ENCODE data around the gene TOR1A. TPM values are rescaled to one million over a fixed set of nuclear protein-coding genes. Genes with fewer than 3 reads are reported as not detected.

The TOR1A gene
- total RNA-seq, 1 donor from 2014 or later = 33.1 TPM

GRCh38 chr9:129768486-129768885 is 55.5 kb downstream of the TOR1A start:
- H3K9me3 Mint-ChIP-seq (ENCODE audit: low read depth) = no peaks in the 10 kb centered on the region
- no peak for TF ChIP-seq CTCF (IDR thresholded peaks at IDR 0.05; ENCODE audit: unreplicated experiment)
- no peak overlapping the region for H3K4me3 Mint-ChIP-seq (ENCODE audit: low read depth)
- H3K36me3 Mint-ChIP-seq (ENCODE audit: insufficient read depth) = no peaks in the 10 kb centered on the region
- no peaks in the 10 kb centered on the region for H3K27me3 Mint-ChIP-seq
- H3K27ac Mint-ChIP-seq = no peak overlapping the region
- no peaks in the 10 kb centered on the region for H3K4me1 Mint-ChIP-seq (ENCODE audit: low read depth)
- no peak for DNase-seq (ENCODE audit: low spot score, unreplicated experiment)

- Mint-ChIP-seq H3K36me3 (ENCODE audit: insufficient read depth) (no peaks in the 10 kb centered on the region), H3K27ac (no peak overlapping the region), H3K4me1 (ENCODE audit: low read depth) (peaks cover 3% of the 10 kb centered on the region), H3K4me3 (ENCODE audit: low read depth) (no peak overlapping the region), H3K27me3 (no peaks in the 10 kb centered on the region), H3K9me3 (ENCODE audit: low read depth) (no peaks in the 10 kb centered on the region)
- no peak for TF ChIP-seq CTCF (IDR thresholded peaks at IDR 0.05; ENCODE audit: unreplicated experiment)
- no peak for DNase-seq (ENCODE audit: low spot score, unreplicated experiment)
These were observed 58.1 kb downstream of the TOR1A start for GRCh38 chr9:129765764-129766317.

GRCh38 chr9:129762985-129763926 is 60.7 kb downstream of the TOR1A start:
- Mint-ChIP-seq H3K4me1 (ENCODE audit: low read depth) (peaks cover 3% of the 10 kb centered on the region), H3K27me3 (peaks cover under 1% of the 10 kb centered on the region), H3K36me3 (ENCODE audit: insufficient read depth) (no peaks in the 10 kb centered on the region), H3K9me3 (ENCODE audit: low read depth) (no peaks in the 10 kb centered on the region), H3K27ac (no peak overlapping the region), H3K4me3 (ENCODE audit: low read depth) (no peak overlapping the region)
- no peak for DNase-seq (ENCODE audit: low spot score, unreplicated experiment)
- no peak for TF ChIP-seq CTCF (IDR thresholded peaks at IDR 0.05; ENCODE audit: unreplicated experiment)

Small RNA genes lying within 50 kb of the gene (microRNA-seq; reads per million reads assigned to microRNA genes)
- not detected for gene MIR6855 (ENCODE audit: borderline number of aligned reads, unreplicated experiment)

Other genes with a start within 250 kb of the TOR1A start
- 0.27 and 0.43 TPM in 2 replicates for gene C9orf50, start 203.0 kb downstream of the TOR1A start, total RNA-seq
- 25.9 and 26.8 TPM in 2 replicates for gene NTMT1, start 198.0 kb downstream of the TOR1A start, total RNA-seq
- 19.7 and 20.5 TPM in 2 replicates for gene ASB6, start 182.0 kb downstream of the TOR1A start, total RNA-seq
- gene PRRX2, start 158.5 kb downstream of the TOR1A start, total RNA-seq = 0.79 and 0.91 TPM in 2 replicates
- gene PTGES, start 71.1 kb downstream of the TOR1A start, total RNA-seq = 0.19 TPM in 1 of 2 replicates, not detected in the other
- gene TOR1B, start 21.0 kb downstream of the TOR1A start, total RNA-seq = 14.7 and 19.8 TPM in 2 replicates
- gene C9orf78, start 11.1 kb upstream of the TOR1A start, total RNA-seq = 30.4 and 30.8 TPM in 2 replicates
- 41.2 and 41.8 TPM in 2 replicates for gene USP20, start 11.3 kb upstream of the TOR1A start, total RNA-seq
- 38.9 and 44.1 TPM in 2 replicates for gene FNBP1, start 219.1 kb upstream of the TOR1A start, total RNA-seq
- gene GPR107, start 229.8 kb upstream of the TOR1A start, total RNA-seq = 46.7 and 48.7 TPM in 2 replicates

All from progenitor cell of endocrine pancreas (in vitro differentiated cells).